IMR-90 (cell line): ENCODE data around the gene RAB1A. TPM values are rescaled to one million over a fixed set of nuclear protein-coding genes. Genes with fewer than 3 reads are reported as not detected.

Experiments
- ATAC-seq: fragments of 200-7000 bp; cut with Tn5 transposase; 2 replicates; pipeline ENCODE4 v1.9.1; 2020; ENCODE audit warnings: low read depth, mild to moderate bottlenecking, moderate library complexity
- BruUV-seq: library from RNA; stranded (reverse); fragments of 400-500 nt; replicated peaks from 2 replicates; lab custom pipeline; 2021; lab: Mats Ljungman, UMichigan
- CTCF ChIA-PET: fragments of 300-600 bp; formaldehyde crosslinking; extraction: SDS; loops from one replicate; lab custom pipeline; 2021; ENCODE audit warnings: antibody characterized with exemption; lab: Yijun Ruan, JAX
- POLR2A ChIA-PET: fragments of 300-600 bp; sonication (Branson Sonifier 250); formaldehyde crosslinking; loops from one replicate; lab custom pipeline; 2022; ENCODE audit warnings: antibody characterized with exemption; ENCODE audit not compliant: unreplicated experiment; lab: Charles Lee
- DNase-seq: peaks from one replicate; pipeline ENCODE4 v3.0.0; 2013
- H2AFZ ChIP-seq: replicated peaks from 2 replicates; pipeline ENCODE3; 2013; ENCODE audit warnings: low read length, mild to moderate bottlenecking; ENCODE audit not compliant: poor library complexity
- H2AK5ac ChIP-seq: 2 replicates; pipeline ENCODE4 v1.6.1; 2013; ENCODE audit warnings: low read depth, low read length, inconsistent platforms
- H2AK9ac ChIP-seq: replicated peaks from 2 replicates; pipeline ENCODE3; 2013; ENCODE audit warnings: mild to moderate bottlenecking, low read depth, low read length, moderate library complexity; ENCODE audit not compliant: poor library complexity
- H2BK120ac ChIP-seq: 2 replicates; pipeline ENCODE4 v1.6.1; 2013; ENCODE audit warnings: low read depth, low read length, inconsistent platforms
- H2BK15ac ChIP-seq: 3 replicates; pipeline ENCODE4 v1.6.1; 2013; ENCODE audit warnings: low read depth, low read length, inconsistent platforms
- H2BK20ac ChIP-seq: 2 replicates; pipeline ENCODE4 v1.6.1; 2013; ENCODE audit warnings: low read depth, mild to moderate bottlenecking, inconsistent platforms, low read length, moderate library complexity
- H2BK5ac ChIP-seq: 2 replicates; pipeline ENCODE4 v1.6.1; 2013; ENCODE audit warnings: mild to moderate bottlenecking, low read depth, low read length, inconsistent platforms; ENCODE audit not compliant: poor library complexity, severe bottlenecking
- H3K14ac ChIP-seq: replicated peaks from 2 replicates; pipeline ENCODE4 v1.6.1; 2013; ENCODE audit warnings: low read depth, low read length, inconsistent platforms
- H3K18ac ChIP-seq: 2 replicates; pipeline ENCODE4 v1.6.1; 2013; ENCODE audit warnings: low read depth, low read length, control low read depth
- H3K23ac ChIP-seq: 2 replicates; pipeline ENCODE4 v1.6.1; 2013; ENCODE audit warnings: low read depth, low read length, inconsistent platforms
- H3K27ac ChIP-seq: 2 replicates; pipeline ENCODE4 v1.5.1; 2013; ENCODE audit warnings: mild to moderate bottlenecking, control low read depth, low read length; ENCODE audit not compliant: insufficient read depth
- H3K27me3 ChIP-seq: 2 replicates; pipeline ENCODE4 v1.6.1; 2013; ENCODE audit warnings: low read length; ENCODE audit not compliant: control insufficient read depth, insufficient read depth
- H3K36me3 ChIP-seq: 2 replicates; pipeline ENCODE4 v1.6.1; 2013; ENCODE audit warnings: low read length, mixed read lengths; ENCODE audit not compliant: control insufficient read depth, insufficient read depth
- H3K4ac ChIP-seq: 2 replicates; pipeline ENCODE4 v1.6.1; 2013; ENCODE audit warnings: low read depth, low read length, inconsistent platforms
- H3K4me1 ChIP-seq: 2 replicates; pipeline ENCODE4 v1.6.1; 2013; ENCODE audit warnings: low read length, mixed read lengths; ENCODE audit not compliant: control insufficient read depth, insufficient read depth
- H3K4me2 ChIP-seq: 2 replicates; pipeline ENCODE4 v1.6.1; 2013; ENCODE audit warnings: low read depth, mild to moderate bottlenecking, control low read depth, low read length, moderate library complexity
- H3K4me3 ChIP-seq: 2 replicates; pipeline ENCODE4 v1.5.1; 2013; ENCODE audit warnings: low read depth, mild to moderate bottlenecking, control low read depth, low read length, moderate library complexity; ENCODE audit not compliant: insufficient read depth
- H3K56ac ChIP-seq: 2 replicates; pipeline ENCODE4 v1.6.1; 2013; ENCODE audit warnings: low read length, inconsistent platforms; ENCODE audit not compliant: insufficient read depth; ENCODE audit errors: extremely low read depth
- H3K79me1 ChIP-seq, 2 experiments: 2 replicates each; pipeline ENCODE4 v1.6.1; 2013; ENCODE audit warnings: low read length in 2 of 2, inconsistent platforms in 1 of 2, low read depth in 1 of 2
- H3K9ac ChIP-seq: 2 replicates; pipeline ENCODE4 v1.6.1; 2013; ENCODE audit warnings: low read depth, low read length, control low read depth
- H3K9me1 ChIP-seq: 2 replicates; pipeline ENCODE4 v1.6.1; 2013; ENCODE audit warnings: low read length, inconsistent platforms; ENCODE audit not compliant: insufficient read depth
- H3K9me3 ChIP-seq: 2 replicates; pipeline ENCODE4 v1.6.1; 2013; ENCODE audit warnings: low read length; ENCODE audit not compliant: control insufficient read depth, insufficient read depth
- H4K20me1 ChIP-seq: 2 replicates; pipeline ENCODE4 v1.6.1; 2013; ENCODE audit warnings: low read length, inconsistent platforms; ENCODE audit not compliant: insufficient read depth
- H4K5ac ChIP-seq: 2 replicates; pipeline ENCODE4 v1.6.1; 2013; ENCODE audit warnings: mild to moderate bottlenecking, low read depth, low read length, control low read depth
- H4K8ac ChIP-seq, 2 experiments: 2 replicates each; pipeline ENCODE4 v1.6.1; 2013; ENCODE audit warnings: low read depth in 2 of 2, low read length in 2 of 2, control low read depth in 1 of 2, inconsistent platforms in 1 of 2
- H4K91ac ChIP-seq: 2 replicates; pipeline ENCODE4 v1.6.1; 2013; ENCODE audit warnings: low read depth, low read length, inconsistent platforms; ENCODE audit not compliant: insufficient read depth
- BHLHE40 ChIP-seq: fragments of 150-350 bp; IDR thresholded peaks from 2 replicates; pipeline ENCODE4 v1.6.1; 2016; ENCODE audit warnings: mild to moderate bottlenecking, low read depth, low read length
- CEBPB ChIP-seq: IDR thresholded peaks from 2 replicates; pipeline ENCODE4 v1.6.1; 2012; ENCODE audit warnings: low read depth, low read length, improper control_type of control experiment
- CHD1 ChIP-seq: IDR thresholded peaks from 2 replicates; pipeline ENCODE4 v1.6.1; 2012; ENCODE audit warnings: low read depth, low read length, improper control_type of control experiment
- CTCF ChIP-seq: conservative IDR thresholded peaks from 2 replicates; pipeline ENCODE4 v1.5.1; 2012; ENCODE audit warnings: mild to moderate bottlenecking, low read depth, low read length, improper control_type of control experiment
- ELK1 ChIP-seq: fragments of 150-350 bp; IDR thresholded peaks from 2 replicates; pipeline ENCODE4 v1.6.1; 2016; ENCODE audit warnings: low read depth, mild to moderate bottlenecking, low read length, moderate library complexity, borderline replicate concordance
- FOS ChIP-seq: fragments of 150-350 bp; IDR thresholded peaks from 2 replicates; pipeline ENCODE4 v1.6.1; 2016; ENCODE audit warnings: low read depth, low read length
- MAFK ChIP-seq: IDR thresholded peaks from 2 replicates; pipeline ENCODE4 v1.6.1; 2012; ENCODE audit warnings: low read depth, low read length, improper control_type of control experiment
- MAZ ChIP-seq: IDR thresholded peaks from 2 replicates; pipeline ENCODE4 v1.6.1; 2012; ENCODE audit warnings: low read depth, mild to moderate bottlenecking, low read length, improper control_type of control experiment, moderate library complexity, borderline replicate concordance
- MXI1 ChIP-seq: IDR thresholded peaks from 2 replicates; pipeline ENCODE4 v1.6.1; 2012; ENCODE audit warnings: low read depth, mild to moderate bottlenecking, low read length, moderate library complexity, borderline replicate concordance
- NFE2L2 ChIP-seq: fragments of 150-350 bp; IDR thresholded peaks from 2 replicates; pipeline ENCODE4 v1.6.1; 2016; ENCODE audit warnings: low read depth, mild to moderate bottlenecking, low read length
- POLR2A ChIP-seq: IDR thresholded peaks from 2 replicates; pipeline ENCODE4 v1.6.1; 2012; ENCODE audit warnings: mild to moderate bottlenecking, low read depth, low read length
- RAD21 ChIP-seq: IDR thresholded peaks from 2 replicates; pipeline ENCODE4 v1.6.1; 2012; ENCODE audit warnings: low read length, improper control_type of control experiment
- RCOR1 ChIP-seq: IDR thresholded peaks from 2 replicates; pipeline ENCODE4 v1.6.1; 2012; ENCODE audit warnings: mild to moderate bottlenecking, low read length, improper control_type of control experiment; ENCODE audit not compliant: insufficient replicate concordance
- RFX5 ChIP-seq: IDR thresholded peaks from 2 replicates; pipeline ENCODE4 v1.8.0; 2012; ENCODE audit warnings: low read depth, mild to moderate bottlenecking, low read length, moderate library complexity
- SMC3 ChIP-seq: fragments of 150-350 bp; IDR thresholded peaks from 2 replicates; pipeline ENCODE4 v1.6.1; 2016; ENCODE audit warnings: low read depth, mild to moderate bottlenecking, antibody characterized with exemption, low read length, moderate library complexity
- WGBS, 2 experiments: methylation state at CpG; one replicate each; pipeline versions ENCODE4 v1.1.5 to v1.1.7; 2013; ENCODE audit warnings: missing lambda C conversion rate in 2 of 2; ENCODE audit not compliant: insufficient read length in 1 of 2; ENCODE audit errors: extremely low coverage in 2 of 2; 5-methylcytosine and 5-hydroxymethylcytosine counted together
- dilution Hi-C: fragments of 300-500 bp; cut with HindIII; formaldehyde crosslinking; loops from one replicate; pipeline ENCODE4 v1.14.3; 2018; ENCODE audit warnings: low sequenced_read_pairs; ENCODE audit not compliant: unreplicated experiment
- in situ Hi-C: fragments of 300-500 bp; cut with MboI; formaldehyde crosslinking; loops from 3 replicates; pipeline ENCODE4 v1.14.3; 2019; ENCODE audit warnings: low sequenced_read_pairs, inconsistent platforms, mixed read lengths
- intact Hi-C: fragments of 100-400 bp; cut with micrococcal nuclease; formaldehyde crosslinking; loops from 2 replicates; pipeline ENCODE4 v1.10.0; 2022
- polyA plus RNA-seq, 3 experiments: library from polyadenylated mRNA; depleted of rRNA; stranded (reverse); fragments of >200 nt; gene quantifications; 2 replicates each; pipeline ENCODE4 v1.2.3, GENCODE V29; 2012; ENCODE audit warnings: low replicate concordance in 1 of 3
- total RNA-seq: library from RNA; depleted of rRNA; stranded (reverse); fragments of >200 nt; gene quantifications from 2 replicates; pipeline ENCODE4 v1.2.3, GENCODE V29; 2012

Gene RAB1A
- total and polyA plus RNA-seq, 2 of the 4 experiments (the other 2 are of a cell fraction), result 114 to 169 TPM

GRCh38 chr2:65073879-65074565, 55.9 kb downstream of the RAB1A start:
- DNase-seq, result no peak
- TF ChIP-seq RFX5 (no peak), MXI1 (no peak), POLR2A (no peak), ELK1 (no peak), CHD1 (no peak), MAZ (no peak), MAFK (no peak), FOS (no peak), CTCF (no peak), NFE2L2 (no peak), CEBPB (no peak), RAD21 (no peak), SMC3 (no peak), RCOR1 (no peak), BHLHE40 (no peak)

More at GRCh38 chr2:65073879-65074565, 55.9 kb downstream of the RAB1A start:
- POLR2A ChIA-PET, result interaction anchor here (0.6 kb wide), 1 partner anchor 144 kb away, joined by 3 read pairs; no protein-coding TSS in a partner anchor
- H3K4me2 ChIP-seq, result no peak overlapping the region
- H3K9me3 ChIP-seq, result no peaks in the 10 kb centered on the region
- no peak overlapping the region for H3K18ac ChIP-seq
- H3K14ac ChIP-seq, result no peak overlapping the region
- peaks cover 31% of the 10 kb centered on the region for H3K4me1 ChIP-seq
- H3K4me3 ChIP-seq, result no peak overlapping the region
- dilution Hi-C loops (no loop called here), intact Hi-C loops (no loop called here), in situ Hi-C loops (loop anchor here (25.0 kb wide), 1 partner anchor 488 kb away; no protein-coding TSS in a partner anchor)
- H2BK5ac ChIP-seq, result no peak overlapping the region
- no peak overlapping the region for H4K91ac ChIP-seq
- H3K79me1 ChIP-seq, result peaks cover 17 to 84% of the 10 kb centered on the region in 2 experiments
- no peak overlapping the region for H3K9ac ChIP-seq
- no TSS peak for BruUV-seq
- WGBS, 2 experiments, result 100% methylated on average over 1 of the region's 12 CpGs; no CpG with 5 or more reads in 1 of the 2 experiments
- H3K4ac ChIP-seq, result no peak overlapping the region
- H3K9me1 ChIP-seq, result peaks cover 28% of the 10 kb centered on the region
- no peak overlapping the region for H4K8ac ChIP-seq
- H2BK120ac ChIP-seq, result no peak overlapping the region
- H3K27ac ChIP-seq, result no peak overlapping the region
- no peak overlapping the region for H4K5ac ChIP-seq
- H2BK20ac ChIP-seq, result no peak overlapping the region
- H2AK5ac ChIP-seq, result no peak overlapping the region
- H3K23ac ChIP-seq, result no peak overlapping the region
- no peak overlapping the region for H2AFZ ChIP-seq
- peaks cover 54% of the 10 kb centered on the region for H4K20me1 ChIP-seq
- peaks cover 51% of the 10 kb centered on the region for H3K36me3 ChIP-seq
- no peak for ATAC-seq
- no peak overlapping the region for H3K56ac ChIP-seq
- H2BK15ac ChIP-seq, result no peak overlapping the region
- no peak overlapping the region for H2AK9ac ChIP-seq
- H3K27me3 ChIP-seq, result no peaks in the 10 kb centered on the region
- CTCF ChIA-PET, result interaction anchor here (0.6 to 1.0 kb wide), 2 partner anchors 9 to 113 kb away, joined by 3 read pairs; no protein-coding TSS in a partner anchor
